Right kidney (tissue), 1 donor: ENCODE measurements around the gene WDFY4.

Experiments used
- DNase-seq: peaks from one replicate; pipeline ENCODE4 v3.0.0-alpha.2; 2016

The WDFY4 gene

DNA sequence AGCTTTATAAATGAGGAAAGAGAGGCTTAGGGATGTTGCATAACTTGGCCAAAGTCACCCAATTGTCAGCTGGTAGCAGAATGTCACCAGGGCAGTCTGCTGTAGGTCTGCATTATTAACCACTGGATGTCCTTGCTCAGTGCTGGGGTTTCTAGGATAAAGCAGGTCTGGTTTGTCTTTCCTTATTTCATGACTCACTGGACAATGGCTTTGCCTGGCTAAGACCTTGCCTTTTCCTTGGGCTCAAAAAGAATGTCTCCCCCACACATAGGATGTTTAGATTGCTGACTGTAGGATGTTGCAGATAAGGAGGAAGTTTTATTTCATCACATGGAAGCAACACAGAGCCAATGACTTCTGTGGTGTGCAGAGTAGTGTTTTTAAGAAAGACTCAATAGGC is 29.4 kb downstream of the WDFY4 start:
- DNase-seq, result no peak

DNA sequence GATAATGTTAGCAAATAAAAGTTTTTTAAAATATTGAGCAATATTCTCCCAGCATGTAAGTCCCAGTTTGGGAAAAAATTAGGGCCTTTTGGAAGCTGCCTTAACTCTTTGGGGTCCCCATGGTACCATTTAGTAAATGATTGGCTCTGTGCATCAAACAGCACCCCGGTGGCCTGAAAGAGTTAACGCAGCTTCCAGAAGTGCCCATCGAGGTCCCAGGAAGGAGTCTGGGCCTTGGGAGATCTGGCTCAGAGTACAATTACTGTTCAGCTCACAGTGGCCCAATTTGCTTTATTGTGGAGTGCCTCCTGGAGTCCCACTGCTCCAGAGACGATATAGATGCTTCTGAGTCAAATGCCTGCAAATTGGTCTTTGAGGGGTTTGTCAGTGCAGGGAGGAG is 31.7 kb downstream of the WDFY4 start:
- DNase-seq, result no peak

DNA sequence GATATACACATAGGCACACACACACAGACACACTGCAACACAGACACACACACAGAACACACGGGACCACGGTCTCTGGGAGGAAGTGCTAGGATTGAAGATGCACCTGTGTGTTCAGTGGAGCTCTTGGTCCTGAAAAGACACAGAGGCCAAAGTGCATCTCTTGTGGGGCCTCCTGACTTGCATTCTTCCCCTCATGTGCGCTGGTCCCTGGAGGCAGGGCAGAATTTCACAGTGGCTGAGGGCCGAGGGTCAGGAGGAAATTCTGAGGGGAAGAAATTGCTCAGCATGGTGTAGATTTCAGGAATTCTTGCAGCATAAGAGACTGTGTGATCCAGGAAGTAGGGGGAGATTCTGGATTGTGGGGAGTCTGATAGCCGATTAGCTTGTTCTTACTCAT is 35.9 kb downstream of the WDFY4 start:
- DNase-seq, result no peak

DNA sequence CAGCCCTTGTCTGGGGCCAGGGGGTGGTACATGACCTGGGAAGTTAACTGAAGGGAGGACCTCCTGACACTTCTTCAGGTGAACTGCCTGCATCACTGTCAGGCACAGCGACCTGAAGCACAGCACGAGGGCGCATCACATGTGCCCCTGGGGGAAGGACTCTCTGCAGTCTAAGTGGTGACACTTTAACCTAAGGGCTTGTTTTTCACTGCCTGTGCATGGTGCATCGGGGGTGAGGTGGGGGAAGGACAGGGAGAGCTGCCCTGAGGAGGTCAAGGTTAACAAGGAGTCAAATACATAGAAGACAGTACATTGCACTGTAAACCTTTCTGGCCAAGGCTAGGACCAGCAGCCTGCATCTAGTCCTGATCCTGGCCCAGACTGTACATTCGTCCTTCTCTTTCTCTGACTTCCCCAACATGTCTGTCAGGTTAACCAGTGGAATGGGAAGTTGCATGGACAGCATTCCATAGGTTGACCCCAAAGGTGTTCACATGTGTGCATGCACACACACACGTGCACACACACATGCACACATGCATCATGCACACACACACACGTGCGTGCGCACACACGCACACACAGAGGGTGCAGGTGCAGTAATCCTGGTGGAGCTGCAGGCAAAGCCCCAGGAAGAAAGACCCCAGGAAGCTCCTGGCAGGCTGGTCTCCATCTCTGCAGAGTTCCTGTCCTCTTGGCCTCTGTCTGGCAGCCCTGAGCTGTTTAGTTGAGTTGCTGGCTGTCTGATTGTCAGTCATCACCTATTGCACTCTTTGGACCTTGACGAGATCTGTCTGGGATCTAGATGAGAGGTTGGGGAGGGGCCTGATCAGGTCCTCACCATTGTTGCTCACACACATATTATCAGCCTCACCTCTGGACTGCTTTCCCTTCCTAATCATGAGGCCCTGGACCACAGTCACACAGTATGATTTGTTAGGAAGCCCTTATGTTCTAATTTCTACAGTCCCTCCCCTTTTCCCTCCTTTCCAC is 37.8 kb downstream of the WDFY4 start:
- no peak for DNase-seq

DNA sequence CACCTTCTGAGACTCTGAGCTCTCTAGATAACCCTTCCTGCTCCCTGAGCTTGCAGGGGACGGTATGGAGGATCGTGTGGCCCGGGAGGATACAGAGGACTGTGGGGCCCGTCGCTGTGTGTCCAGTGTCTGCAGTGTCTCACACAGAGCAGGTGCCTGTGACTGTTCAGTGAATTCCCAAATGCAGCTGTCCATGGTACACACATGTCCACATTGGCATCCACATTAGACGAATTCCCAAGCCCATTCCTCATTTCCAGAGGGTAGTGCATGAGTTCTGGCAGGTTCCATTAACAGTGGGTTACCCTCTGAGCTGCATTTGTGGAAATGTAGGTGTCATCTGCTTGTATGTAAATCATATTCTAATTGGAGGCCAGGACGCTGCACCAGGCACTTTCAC is 39.5 kb downstream of the WDFY4 start:
- no peak for DNase-seq

DNA sequence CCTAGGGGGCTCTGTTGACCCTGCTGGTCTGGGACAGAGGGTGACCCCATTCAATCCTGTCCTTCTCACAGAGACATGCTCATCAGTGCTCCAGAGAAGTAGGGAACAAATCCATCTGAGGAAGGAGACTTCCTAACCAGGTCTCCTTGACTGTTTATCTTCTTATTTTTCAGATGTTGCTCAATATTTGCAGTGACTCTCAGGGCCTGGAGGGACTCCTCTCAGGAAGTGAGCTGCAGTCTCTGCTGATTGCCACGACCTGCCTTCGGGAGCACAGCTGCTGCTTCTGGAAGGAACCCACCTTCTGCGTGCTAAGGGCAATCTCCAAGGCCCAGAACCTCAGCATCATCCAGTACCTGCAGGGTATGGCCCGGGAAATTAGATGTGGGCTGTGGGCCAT is 41.0 kb downstream of the WDFY4 start:
- no peak for DNase-seq

DNA sequence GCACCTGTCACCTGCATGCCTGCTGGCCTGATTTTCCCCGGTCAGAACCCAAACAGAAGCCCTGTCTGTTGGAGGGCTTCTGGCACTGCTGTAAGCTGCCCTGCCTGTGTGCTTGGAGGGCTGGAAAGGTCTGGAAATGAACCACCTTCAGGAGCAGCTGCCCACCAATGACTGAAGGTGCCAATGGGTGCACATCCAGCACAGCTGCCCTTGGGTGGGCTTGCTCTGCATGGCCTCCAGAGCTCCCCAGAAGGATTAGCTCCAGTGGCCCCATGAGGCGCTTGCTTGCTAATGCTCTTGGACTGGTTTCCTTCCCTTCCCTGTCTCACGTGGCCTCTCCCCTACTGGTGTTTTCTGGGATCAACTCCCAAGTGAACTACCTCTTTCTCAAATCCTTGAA is 43.2 kb downstream of the WDFY4 start:
- DNase-seq, result no peak

DNA sequence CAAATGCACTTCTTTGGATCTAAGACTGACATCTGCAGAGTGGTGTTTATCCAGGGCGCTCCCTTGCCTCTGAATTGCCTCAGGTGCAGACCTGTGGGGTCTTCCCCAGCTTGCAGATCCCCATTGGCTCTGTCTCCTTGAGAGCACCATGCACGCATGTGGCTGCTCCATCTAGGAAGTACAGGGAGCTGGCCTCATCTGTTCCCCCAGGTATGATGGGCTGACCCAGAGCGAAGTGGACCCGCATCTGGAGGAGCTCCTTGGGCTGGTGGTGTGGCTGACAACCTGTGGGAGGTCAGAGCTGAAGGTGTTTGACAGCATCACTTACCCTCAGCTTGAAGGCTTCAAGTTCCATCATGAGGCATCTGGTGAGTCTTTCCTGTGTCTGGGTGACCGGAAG is 44.5 kb downstream of the WDFY4 start:
- DNase-seq, result no peak

DNA sequence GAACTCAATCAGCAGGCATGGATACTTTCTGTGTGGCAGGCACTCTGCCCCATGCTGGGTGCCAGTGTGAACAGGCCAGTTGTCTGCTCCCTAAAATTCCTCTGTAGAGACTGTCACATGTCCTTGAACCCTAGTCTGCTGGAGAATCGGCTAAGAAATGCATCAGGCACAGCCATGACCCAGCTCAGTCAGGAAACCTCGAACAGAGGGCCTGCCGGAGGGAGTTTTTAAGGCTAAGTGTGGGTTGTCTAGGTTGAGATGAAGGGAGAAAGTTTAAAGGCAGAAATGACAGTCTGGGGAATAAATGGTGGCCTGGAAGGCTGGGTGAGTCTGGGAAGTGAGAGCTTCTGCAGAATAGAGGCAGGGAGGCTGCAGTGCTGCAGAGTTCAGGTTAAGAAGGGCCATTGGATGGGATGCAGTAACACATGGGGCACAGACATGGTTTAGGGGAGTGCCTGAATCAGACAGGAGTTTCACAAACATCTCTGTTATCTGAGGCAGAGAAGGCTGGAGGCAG is 45.3 kb downstream of the WDFY4 start:
- no peak for DNase-seq

DNA sequence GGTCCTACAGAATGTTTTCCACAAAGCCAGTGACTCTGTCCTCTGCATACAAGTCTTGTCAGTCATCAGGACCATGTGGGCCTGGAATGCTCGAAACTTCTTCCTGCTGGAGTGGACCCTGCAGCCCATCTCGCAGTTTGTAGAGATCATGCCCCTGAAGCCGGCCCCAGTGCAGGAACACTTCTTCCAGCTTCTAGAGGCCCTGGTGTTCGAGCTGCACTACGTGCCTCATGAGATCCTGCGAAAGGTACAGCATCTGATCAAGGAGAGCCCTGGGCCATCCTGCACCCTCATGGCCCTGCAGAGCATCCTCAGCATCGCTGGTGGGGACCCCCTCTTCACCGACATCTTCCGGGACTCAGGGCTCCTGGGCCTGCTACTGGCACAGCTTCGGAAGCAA is 46.5 kb downstream of the WDFY4 start:
- DNase-seq, result no peak

DNA sequence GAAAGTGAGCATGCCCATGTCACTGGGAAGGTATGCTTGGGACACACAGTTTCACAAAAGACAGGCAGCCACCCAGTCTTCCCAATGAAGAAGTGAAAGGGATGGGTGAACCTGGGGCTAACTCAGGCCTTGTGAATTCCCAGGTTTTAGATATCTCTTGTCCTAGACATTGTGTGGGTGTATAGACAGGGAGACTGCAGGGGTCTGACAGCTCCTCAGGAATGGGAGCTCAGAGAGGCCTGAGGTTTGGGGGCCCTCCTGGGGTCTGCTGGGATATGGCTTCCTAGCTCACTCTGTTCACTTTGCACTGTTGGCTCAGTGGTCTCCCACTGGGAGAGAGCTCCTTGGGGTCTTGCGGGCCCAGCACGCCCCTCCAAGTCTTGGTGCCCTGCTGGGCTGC is 47.0 kb downstream of the WDFY4 start:
- DNase-seq, result no peak

DNA sequence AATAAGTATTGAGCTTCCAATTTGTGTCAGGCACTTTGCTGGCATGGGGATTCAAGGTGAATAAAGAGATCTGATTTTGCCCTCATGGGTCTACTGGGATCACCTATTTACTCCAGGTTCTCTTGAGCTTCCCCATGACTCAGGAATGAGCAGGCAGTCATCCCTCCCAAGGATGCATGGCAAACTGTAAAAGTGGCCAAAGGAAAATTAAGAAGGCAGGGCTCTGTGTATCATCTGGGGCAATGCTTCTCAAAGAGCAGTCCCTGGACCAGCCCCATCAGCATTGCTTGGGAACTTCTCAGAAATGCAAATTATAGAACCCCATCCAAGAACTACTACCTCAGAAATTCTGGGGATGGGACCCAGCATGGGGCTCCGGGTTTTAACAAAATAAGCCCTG is 48.7 kb downstream of the WDFY4 start:
- DNase-seq, result no peak

DNA sequence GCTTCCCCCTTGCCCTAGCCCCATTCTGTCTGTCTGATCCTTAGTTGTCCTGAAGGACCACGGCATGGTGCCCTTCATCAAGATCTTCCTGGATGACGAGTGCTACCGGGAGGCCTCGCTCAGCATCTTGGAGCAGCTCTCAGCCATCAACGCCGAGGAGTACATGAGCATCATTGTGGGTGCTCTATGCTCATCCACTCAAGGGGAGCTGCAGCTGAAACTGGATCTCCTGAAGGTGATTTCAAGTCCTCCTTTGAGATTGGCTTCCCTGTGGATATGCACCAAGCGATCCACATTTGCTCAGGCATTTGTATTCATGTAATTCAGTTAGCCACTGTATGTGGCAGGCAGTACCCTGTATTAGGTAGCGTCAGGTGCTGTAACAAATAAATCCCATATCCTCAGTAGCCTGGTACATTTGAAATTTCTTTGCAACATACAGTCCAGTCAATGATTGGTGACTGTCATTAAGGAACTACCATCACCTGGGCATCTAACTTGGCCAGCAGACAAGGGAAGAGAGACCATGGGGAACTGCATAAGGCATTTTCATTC is 51.2 kb downstream of the WDFY4 start:
- no peak for DNase-seq

DNA sequence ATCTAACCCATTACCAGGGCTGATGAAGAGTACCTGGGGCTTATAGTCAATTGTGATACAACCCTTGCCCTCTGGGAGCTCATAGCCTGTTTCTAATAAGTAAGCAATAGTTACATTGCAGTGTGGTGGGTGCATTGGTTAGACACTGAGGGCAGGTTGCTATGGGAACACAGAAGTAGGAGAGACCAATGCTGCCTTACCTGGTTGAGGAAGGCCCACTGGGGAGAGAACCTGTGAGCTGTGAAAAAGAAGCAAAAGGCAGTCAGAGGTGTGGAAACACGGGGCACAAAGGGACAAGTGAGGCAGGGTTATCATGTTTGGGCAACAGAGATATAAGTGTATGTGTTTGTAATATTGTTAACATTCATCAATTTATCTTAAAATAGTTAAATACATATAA is 51.9 kb downstream of the WDFY4 start:
- DNase-seq, result no peak

DNA sequence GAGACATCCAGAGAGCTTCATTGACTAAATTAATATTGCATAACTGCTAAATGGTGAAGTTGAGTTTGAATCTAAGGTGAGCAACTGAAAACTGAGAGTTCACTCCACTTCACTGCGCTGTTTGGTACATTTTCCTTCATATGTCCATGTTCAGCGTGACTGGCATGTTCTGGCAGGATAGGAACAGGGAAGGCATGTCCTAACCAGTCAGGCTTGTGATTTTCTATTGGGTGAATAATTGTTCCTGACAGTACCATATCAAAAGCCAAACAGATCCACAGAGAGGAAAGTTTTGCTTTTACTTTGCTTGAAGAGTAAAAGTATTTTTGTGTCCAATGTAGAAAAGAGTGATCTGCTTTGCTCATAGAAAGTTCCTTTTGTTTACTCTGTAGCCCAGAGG is 53.2 kb downstream of the WDFY4 start:
- no peak for DNase-seq

DNA sequence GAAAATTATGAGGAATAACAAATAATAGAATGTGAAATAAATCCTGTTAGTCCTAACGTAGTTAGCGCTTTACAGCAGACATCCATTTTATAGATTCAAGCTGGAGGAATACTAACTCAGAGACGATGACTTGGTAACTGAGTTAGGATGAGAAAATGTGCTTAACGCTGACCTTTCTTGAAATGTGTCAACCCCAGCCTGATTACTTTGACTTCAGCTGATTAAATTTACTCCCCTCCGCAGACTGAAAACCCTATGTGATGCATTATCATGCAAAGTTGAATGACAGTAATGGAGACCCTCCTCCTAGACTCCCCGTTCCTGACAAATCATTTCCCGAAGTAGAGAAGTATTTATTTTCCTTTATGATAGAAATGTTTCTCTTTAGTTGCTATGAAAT is 54.5 kb downstream of the WDFY4 start:
- DNase-seq, result no peak

DNA sequence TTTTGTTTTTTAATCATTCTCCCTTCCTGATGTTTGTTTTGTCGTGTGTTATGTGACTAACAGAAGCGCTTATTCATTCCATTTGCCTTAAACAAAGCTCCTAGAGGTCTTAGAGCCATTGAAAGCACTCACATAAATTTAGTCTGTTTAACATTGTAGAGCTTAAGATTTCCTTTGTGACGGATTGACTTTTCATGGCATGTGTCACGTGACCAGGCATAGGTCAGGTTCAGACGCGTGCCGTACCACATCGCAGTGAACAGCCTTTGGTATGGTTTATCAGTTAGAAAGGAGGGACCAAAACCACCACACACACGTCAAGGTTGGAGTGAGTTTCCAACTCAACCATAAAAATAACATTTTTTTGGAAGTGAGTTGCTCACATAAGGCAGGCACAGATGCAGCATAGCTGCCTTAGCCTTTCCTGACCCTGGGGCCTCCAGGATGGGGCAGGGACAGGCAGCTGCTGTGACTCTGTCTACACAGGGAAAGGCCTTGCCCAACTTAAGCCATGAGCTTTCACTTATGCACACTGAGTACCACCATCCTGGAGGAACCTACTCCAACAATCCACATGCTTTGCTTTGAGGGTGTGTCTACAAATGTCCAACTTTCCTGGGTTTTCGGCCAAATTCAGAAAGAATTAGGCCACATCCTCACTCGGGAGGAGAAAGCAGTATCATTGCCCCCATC is 55.5 kb downstream of the WDFY4 start:
- no peak for DNase-seq

DNA sequence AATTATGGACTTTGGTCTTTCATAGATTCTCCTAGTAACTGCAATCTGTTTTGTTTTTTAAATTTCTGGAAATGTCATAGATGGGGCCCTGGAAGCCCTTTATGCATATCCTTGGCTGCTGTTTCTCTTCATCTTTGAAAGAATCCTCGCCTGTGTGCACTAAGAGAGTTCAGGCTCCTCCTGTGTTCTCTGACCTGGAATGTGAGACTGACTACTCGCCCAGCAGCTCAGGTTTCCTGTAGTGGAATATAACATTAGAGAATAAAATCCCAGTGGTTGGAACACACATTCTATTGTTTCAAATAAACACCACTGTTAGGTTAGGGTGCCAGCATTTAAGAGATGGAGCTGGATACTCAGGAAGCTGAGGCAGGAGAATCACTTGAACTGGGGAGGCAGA is 56.3 kb downstream of the WDFY4 start:
- DNase-seq, result no peak

DNA sequence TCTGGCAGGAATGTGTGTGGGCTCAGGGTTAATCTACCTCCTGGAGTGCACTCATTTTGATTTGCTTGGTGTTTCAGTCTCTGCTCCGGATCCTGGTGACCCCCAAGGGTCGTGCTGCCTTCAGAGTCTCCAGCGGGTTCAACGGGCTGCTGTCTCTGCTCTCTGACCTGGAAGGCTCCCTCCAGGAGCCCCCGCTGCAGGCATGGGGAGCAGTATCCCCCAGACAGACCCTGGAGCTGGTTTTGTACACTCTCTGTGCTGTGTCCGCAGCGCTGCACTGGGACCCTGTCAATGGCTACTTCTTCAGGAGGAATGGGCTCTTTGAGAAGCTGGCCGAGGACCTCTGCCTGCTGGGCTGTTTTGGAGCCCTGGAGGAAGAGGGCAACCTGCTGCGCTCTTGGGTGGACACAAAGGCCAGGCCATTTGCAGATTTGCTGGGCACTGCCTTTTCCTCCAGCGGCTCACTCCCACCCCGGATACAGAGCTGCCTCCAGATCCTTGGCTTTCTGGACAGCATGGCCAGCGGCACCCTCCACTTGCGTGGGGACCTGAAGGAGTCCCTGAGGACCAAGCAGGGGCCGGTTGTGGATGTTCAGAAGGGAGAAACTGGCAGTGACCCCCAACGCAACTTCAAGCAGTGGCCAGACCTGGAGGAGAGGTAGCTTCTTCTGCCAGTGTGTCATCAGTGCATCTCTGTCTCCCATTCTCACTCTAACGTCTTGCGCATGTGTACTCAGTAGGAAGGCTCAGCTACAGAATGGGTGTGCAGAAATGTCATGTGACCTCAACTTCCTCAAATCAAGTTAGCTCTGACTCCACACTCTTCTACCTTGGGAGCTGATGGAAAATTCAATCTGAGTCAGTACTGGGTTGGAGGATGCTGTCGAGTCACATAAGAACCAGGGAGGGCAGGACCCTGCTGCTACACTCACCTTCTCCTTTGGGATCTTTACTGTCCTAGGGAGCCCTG is 58.5 kb downstream of the WDFY4 start:
- DNase-seq, result no peak

DNA sequence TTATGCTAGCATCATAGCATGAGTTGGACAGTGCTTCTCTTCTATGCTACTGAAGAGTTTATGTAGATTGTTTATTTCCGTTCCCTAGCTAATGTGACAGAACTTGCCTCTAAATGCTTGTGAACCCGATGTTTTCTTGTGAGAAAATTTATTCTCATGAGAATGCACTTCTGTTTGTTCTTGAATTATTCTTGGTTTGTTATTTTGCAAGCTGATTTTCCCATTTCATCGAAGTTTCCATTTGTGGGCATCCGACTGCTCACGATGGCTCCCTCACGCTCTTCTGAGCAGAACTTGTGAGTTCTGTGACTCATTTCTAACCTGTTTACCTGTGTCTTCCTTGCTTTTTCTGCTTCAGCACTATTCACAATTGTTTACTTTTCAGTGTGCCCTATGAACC is 59.9 kb downstream of the WDFY4 start:
- no peak for DNase-seq

DNA sequence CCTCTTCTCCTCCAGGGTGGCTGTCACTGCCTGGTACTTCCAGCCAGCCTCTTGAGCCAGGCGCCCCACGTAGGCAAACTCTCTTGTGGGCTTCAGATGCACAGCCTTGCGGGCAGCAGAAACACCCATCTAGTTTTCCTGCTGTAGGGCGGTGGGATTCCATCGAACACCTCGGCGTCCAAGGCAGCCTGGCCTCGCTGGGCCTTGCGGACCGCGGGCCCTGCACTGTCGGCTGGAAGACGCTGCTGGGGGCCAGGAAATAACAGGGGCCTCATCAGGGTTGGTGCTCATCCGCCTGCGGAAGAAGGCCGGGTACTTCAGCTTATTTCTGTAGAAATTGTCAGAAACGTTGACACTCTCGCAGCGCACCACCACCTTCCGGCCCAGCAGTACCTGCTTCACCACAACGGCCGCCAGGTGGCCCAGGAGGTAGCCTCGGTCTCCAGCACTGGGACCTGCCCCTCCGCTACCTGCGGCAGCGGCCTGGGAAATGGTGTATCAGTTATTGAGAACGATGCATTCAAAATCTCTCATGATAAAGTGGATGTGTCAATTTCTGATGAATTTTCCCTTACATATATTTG is 61.1 kb downstream of the WDFY4 start:
- no peak for DNase-seq

DNA sequence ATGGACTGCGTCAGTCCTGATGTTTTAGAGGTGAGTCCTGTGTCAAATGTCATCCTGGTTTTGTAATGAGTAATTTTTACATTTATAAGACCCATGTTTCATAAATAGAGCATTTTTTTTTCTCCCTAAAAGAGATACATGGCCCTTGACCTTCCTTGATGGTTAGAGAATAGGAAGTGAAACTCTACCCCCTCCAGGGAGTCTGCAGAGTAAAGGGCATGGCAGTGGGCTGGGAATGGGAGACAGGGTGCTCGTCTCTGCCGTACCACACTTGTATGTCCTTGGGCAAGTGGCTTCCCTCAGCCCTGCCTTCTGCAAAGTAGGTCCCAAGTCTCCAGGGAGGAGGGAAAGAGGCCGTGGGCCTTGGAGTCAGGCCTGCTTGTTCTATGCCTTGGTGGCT is 63.9 kb downstream of the WDFY4 start:
- no peak for DNase-seq
